Activated naive CD4-positive, alpha-beta T cell treated with anti-CD3 and anti-CD28 coated beads, Interleukin-2, amount 50 U/mL, for 72 hours (primary cell): ENCODE results near the gene PREX1. TPM values are rescaled to one million over a fixed set of nuclear protein-coding genes. Genes with fewer than 3 reads are reported as not detected.
"Not testable (repeated sequence)": the region's sequence is repeated elsewhere in the genome, so short reads cannot be mapped to it uniquely, and the experiment has no call there.

ENCODE experiments used
- ATAC-seq, 2 donors: fragments of 150-1000 bp; cut with Tn5 transposase; 2 replicates each; pipeline ENCODE4 v1.10.0; 2021; ENCODE audit warnings: mild to moderate bottlenecking in 2 of 2, moderate library complexity in 2 of 2
- DNase-seq, 2 donors: peaks; one replicate each; pipeline ENCODE4 v3.0.0; 2021 to 2022; ENCODE audit warnings: low spot score in 2 of 2
- H3K27ac Mint-ChIP-seq, 2 donors: one replicate each; pipeline ENCODE4 v1.8.0; 2022; ENCODE audit warnings: mild to moderate bottlenecking in 2 of 2, mixed read lengths in 2 of 2
- H3K36me3 Mint-ChIP-seq, 2 donors: one replicate each; pipeline ENCODE4 v1.8.0; 2022; ENCODE audit warnings: mixed read lengths in 2 of 2
- H3K9me3 Mint-ChIP-seq, 2 donors: one replicate each; pipeline ENCODE4 v1.8.0; 2022; ENCODE audit warnings: mixed read lengths in 2 of 2
- total RNA-seq, 2 donors: library from RNA; stranded (reverse); gene quantifications; one replicate each; pipeline ENCODE4 v1.2.3, GENCODE V29; 2022

Gene PREX1
- total RNA-seq, 2 donors from 2014 or later, result 30.6 to 51.8 TPM

DNA sequence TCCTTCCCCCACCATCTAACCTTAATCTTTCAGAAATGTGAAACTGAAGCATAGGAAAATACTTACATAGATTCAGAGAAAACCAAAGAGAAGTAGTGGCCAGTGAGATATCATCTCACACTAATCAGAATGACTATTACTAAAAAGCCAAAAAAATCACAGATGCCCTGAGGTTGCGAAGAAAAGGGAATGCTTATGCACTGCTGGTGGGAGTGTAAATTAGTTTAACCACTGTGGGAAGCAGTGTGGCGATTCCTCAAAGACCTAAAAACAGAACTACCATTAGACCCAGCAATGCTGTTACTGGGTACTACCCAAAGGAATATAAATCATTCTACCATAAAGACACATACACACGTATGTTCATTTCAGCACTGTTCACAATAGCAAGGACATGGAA is 9.2 kb upstream of the PREX1 start:
- Mint-ChIP-seq H3K36me3 (no peaks in the 10 kb centered on the region), H3K9me3 (no peaks in the 10 kb centered on the region), H3K27ac (no peak overlapping the region)
- DNase-seq (no peak), ATAC-seq (no peak)

DNA sequence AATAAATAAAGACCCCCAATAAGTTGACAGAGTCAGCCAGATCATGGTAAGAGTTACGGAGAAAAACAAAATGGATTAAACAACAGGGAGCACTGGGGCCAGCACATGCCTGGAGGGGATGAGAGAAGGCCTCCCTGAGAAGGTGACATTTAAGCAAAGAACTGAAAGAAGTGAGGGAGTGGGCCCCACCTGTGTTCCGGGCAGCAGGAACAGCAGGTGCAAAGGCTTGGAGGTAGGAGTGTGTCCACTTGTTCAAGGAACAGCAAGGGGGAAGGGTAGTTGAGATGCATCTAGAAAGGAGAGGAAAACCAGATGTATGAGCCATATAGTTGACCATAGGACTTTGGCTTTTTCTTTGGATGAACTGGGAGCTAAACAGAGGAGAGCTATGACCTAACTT is 7.6 kb upstream of the PREX1 start:
- Mint-ChIP-seq H3K9me3 (no peaks in the 10 kb centered on the region), H3K36me3 (peaks cover 0 to 3% of the 10 kb centered on the region in 2 donors), H3K27ac (no peak overlapping the region)
- ATAC-seq (no peak), DNase-seq (no peak)

DNA sequence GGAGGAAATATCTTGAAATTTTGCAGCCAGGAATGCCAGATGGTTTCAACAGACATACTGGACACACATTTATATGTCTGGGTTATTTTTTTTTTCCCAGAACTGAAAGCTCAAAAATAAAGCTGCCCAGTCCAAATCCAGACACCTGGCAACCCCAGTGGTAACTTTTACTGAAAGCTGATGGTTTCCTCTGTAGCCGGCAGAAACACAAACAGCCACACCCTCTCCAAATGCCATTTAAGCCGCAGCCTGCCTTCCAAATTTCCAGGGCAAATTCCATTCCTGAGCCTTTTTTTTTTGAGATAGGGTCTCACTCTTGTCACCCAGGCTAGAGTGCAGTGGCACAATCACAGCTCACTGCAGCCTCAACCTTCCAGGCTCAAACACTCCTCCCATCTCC is 6.5 kb upstream of the PREX1 start:
- DNase-seq (peak in 1 of 2 donors; percentile 2), ATAC-seq (no peak)
- H3K36me3 Mint-ChIP-seq, result peaks cover 0 to 5% of the 10 kb centered on the region in 2 donors
- H3K9me3 Mint-ChIP-seq, result no peaks in the 10 kb centered on the region
- H3K27ac Mint-ChIP-seq, result no peak overlapping the region

DNA sequence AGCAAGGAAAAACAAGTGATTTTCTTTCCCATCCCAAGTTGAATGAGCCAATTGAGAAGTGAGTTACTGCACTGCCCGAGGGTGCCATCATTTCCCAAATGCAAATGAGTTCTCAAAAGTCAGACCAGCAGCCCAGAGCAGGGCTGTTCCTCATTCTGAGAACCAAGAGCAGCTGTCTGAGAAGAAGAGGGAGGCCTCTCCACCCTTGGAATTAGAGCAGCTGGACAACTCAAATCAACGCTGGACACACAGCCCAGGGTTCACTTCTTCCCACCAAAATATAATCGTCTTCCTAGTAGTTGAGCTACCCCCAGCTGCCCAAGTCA is 4.6 kb upstream of the PREX1 start:
- ATAC-seq (no peak), DNase-seq (no peak)
- H3K36me3 Mint-ChIP-seq, result peaks cover 0 to 12% of the 10 kb centered on the region in 2 donors
- H3K27ac Mint-ChIP-seq, result no peak overlapping the region
- H3K9me3 Mint-ChIP-seq, result no peaks in the 10 kb centered on the region

DNA sequence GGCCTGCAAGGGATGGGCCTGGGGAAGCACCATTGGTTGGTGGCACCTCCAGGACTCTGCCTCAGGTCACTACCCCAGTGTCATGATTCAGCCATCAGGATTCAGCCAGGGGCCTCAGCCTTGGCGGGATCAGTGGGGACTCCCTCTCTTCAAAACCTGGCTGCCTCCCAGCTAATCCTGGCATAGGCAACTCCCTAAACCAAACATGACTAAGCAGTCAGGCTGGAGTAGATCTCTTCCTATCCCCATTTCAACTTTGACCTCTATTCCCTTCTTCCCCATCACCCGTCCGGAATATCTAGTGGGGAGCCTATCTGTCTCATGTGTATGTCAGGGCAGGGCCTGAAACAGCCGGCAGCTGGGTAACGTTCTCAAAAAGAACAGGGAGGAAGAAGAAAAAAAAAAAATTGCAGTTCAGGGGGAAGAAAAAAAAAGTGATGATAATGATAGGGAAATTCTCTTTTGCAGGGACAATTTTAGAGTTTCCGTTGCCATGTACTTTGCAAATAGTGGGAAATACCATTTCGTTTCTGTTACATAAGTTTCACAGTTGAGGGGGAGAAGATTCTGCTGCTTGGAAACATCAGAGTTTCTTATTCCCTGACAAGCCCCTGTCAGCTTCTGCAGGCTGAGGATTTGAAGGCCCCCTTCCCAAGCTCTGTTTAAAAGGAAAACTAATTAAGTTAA is 4.1 kb upstream of the PREX1 start:
- no peak for ATAC-seq
- Mint-ChIP-seq H3K36me3 (peaks cover 5 to 17% of the 10 kb centered on the region in 2 donors), H3K9me3 (no peaks in the 10 kb centered on the region), H3K27ac (no peak overlapping the region)
- no peak for DNase-seq

DNA sequence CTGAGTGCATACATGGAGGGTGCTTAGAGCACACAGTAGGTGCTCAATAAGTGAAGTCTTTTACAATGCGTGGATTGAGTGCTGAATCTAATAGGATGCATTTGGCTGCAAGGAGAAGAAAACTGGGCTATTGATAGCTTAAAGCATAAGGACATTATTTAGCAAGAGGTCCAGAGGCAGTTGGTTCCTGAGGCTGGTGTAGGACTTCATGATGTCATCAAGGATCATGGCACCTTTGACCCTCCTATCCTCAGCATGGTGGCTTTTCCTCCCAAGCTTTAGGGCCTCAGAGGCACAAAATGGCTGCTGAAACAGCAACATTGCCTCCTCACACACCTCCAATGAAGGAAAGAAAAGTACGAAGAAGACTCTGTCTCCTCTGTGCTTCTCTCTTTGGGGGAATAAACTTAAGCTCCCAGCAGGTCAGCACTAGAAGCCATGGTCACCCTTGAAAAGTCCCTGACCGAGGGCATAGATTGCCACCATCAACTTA is 3.1 kb upstream of the PREX1 start:
- no peaks in the 10 kb centered on the region for H3K9me3 Mint-ChIP-seq
- DNase-seq (no peak), ATAC-seq (no peak)
- no peak overlapping the region for H3K27ac Mint-ChIP-seq
- peaks cover 15 to 18% of the 10 kb centered on the region in 2 donors for H3K36me3 Mint-ChIP-seq

DNA sequence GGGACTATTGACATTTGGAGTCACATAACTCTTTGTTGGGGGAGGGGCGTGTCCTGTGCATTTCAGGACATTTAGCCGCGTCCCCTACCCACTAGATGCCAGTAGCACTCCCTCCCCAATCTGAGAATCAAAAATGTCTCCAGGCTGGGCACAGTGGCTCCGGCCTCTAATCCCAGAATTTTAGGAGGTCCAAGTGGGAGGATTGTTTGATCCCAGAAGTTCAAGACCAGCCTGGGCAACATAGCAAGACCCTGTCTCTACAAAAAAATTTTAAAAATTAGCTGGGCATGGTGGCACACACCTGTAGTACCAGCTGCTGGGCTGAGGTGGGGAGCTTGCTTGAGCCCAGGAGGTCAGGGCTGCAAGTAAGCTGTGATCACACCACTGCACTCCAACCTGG is 2.1 kb upstream of the PREX1 start:
- peaks cover 15 to 18% of the 10 kb centered on the region in 2 donors for H3K36me3 Mint-ChIP-seq
- no peak overlapping the region for H3K27ac Mint-ChIP-seq
- DNase-seq (no peak), ATAC-seq (no peak)
- no peaks in the 10 kb centered on the region for H3K9me3 Mint-ChIP-seq

DNA sequence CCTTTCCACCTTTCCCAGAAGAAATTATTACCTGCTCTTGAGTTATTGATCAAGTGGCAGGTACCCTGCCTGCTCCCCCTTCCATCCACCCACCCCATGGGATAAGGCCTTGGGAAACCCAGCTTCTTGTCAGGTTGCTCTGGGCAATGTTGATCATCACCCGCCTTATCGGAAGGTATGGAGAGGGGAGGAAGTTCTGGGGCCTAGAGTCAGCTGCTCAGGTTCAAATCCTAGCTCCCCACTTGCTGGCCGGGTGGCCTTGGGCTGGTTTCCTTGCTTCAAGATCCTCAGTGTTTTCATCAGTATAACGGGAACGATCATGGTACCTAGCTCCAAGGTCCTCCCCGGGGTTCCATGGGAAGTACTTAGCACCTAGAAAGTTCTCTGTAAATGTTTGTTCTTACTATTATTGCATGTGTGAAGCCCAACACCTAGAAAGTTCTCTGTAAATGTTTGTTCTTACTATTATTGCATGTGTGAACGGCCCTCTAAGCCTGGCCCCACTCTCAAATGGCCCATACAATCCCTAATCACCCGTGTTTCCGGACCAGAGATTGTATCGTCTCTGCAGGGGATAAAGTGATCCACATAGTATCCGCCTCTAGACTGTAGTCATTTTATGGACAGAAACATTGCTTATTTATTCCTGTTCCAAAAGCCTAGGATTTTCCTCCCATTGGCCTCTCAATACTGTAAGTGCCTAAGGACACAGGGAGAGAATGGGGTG is 1.1 kb upstream of the PREX1 start:
- Mint-ChIP-seq H3K36me3 (peaks cover 15 to 18% of the 10 kb centered on the region in 2 donors), H3K27ac (peak overlapping the region in 1 of 2 donors; percentile 82)

DNA sequence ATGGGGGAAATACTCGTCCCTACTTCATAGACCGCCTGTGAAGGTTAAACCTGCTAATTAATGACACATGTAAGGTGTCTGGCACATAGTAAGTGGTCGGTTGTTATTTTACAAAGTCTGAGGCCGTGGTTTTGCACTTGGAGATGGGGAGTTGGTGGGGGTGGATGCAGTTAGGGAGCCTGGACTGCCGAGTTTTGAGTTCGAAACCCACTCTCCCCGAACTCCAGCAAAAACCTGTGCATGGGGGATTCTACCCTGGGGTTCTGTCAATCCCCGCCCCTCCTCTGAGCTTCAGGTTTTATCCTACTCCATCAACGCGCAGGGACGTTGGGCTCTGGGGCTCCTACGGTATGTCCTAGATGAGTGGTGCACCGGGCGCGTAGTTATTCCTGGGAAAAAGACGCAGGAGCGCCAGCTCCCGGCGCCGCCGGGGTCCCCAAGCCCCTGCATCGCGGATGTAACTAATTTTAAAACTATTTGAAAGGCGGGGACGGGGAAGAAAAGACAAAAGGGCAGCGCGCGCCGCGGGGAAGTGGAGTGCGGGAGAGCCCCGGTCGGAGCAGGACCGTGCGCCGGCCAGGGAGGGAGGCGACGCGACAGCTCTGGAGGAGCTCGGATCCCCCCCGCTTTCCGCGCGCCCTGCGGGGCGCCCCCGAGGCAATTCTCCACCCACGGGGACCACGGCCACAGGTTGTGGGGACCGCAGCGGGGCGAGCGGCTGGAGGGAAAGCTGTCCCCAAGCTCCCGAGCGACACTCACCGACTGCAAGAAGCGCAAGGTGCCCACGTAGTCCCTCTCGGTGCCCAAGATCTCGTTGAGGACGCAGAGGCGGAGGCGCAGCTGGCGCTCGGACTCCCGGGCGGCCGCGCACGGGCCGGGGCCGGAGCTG is 672 bp downstream of the PREX1 start:
- DNase-seq, result peak in 1 of 2 donors; percentile 70
- Mint-ChIP-seq H3K9me3 (no peaks in the 10 kb centered on the region), H3K36me3 (peaks cover 15 to 18% of the 10 kb centered on the region in 2 donors), H3K27ac (peak overlapping the region; percentile 86 to 92)
- peak in 1 of 2 donors; percentile 21 for ATAC-seq

More for the DNA sequence above, 1.1 kb upstream of the PREX1 start:
- no peak for ATAC-seq
- DNase-seq, result no peak
- no peaks in the 10 kb centered on the region for H3K9me3 Mint-ChIP-seq

DNA sequence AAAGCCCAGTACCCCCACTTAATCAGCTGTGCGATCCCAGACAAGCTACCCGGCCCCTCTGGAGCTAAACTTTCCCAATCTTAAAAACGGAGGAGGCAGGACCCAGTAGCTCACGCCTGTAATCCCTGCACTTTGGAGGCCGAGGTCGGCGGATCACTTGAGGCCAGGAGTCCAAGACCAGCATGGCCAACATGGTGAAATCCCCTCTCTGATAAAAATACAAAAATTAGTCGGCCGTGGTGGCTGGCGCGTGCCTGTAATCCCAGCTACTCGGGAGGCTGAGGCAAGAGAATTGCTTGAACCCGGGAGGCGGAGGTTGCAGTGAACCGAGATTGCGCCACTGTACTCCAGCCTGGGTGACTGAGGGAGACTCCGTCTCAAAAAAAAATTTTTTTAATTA is 1.3 kb downstream of the PREX1 start:
- not testable (repeated sequence) for DNase-seq

DNA sequence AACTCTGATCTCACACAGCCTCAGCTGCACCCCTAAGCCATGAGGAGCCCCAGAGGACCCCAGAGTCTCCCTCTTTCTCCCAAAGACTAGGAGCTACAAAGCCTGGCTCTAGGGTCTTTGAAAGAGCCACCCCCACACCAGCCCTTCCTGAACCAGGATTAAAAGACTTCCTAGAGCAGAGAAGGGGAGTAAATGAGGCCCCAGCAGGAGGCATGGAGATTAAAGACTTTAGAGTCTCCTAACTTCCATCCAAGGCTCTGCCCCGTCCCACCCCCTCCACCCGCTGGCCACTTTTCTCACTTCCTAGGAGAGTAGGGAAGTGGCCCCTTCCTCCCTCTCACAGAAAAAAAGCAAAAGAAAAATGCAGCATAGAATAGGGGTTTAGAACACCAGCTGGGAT is 1.7 kb downstream of the PREX1 start:
- peak overlapping the region in 1 of 2 donors; percentile 92 for H3K27ac Mint-ChIP-seq
- H3K36me3 Mint-ChIP-seq, result peaks cover 15 to 18% of the 10 kb centered on the region in 2 donors
- H3K9me3 Mint-ChIP-seq, result no peaks in the 10 kb centered on the region
- DNase-seq (no peak), ATAC-seq (no peak)

More for the DNA sequence above, 1.3 kb downstream of the PREX1 start:
- ATAC-seq, H3K9me3 Mint-ChIP-seq: not testable (repeated sequence)
- H3K27ac Mint-ChIP-seq, result peak overlapping the region in 1 of 2 donors; percentile 92
- peaks cover 15 to 18% of the 10 kb centered on the region in 2 donors for H3K36me3 Mint-ChIP-seq

DNA sequence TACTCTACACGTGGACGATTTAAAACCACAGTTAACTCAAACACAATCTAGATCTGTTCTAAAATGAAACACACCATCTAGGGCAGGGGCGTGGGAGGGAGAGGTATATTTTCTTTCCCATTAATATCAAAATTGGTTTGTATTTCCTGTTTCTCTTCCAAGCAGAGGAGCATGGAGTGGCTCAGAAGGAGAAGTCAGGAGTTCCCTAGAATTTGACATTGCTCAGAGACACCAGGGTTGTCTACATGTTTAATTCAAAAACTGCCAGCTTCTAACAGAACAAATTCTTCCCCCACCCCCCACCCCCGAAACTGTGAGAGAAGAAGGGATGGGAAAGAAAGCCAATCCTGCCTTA is 2.3 kb downstream of the PREX1 start:
- peak overlapping the region in 1 of 2 donors; percentile 92 for H3K27ac Mint-ChIP-seq
- no peaks in the 10 kb centered on the region for H3K9me3 Mint-ChIP-seq
- DNase-seq (no peak), ATAC-seq (no peak)
- H3K36me3 Mint-ChIP-seq, result peaks cover 15 to 17% of the 10 kb centered on the region in 2 donors

DNA sequence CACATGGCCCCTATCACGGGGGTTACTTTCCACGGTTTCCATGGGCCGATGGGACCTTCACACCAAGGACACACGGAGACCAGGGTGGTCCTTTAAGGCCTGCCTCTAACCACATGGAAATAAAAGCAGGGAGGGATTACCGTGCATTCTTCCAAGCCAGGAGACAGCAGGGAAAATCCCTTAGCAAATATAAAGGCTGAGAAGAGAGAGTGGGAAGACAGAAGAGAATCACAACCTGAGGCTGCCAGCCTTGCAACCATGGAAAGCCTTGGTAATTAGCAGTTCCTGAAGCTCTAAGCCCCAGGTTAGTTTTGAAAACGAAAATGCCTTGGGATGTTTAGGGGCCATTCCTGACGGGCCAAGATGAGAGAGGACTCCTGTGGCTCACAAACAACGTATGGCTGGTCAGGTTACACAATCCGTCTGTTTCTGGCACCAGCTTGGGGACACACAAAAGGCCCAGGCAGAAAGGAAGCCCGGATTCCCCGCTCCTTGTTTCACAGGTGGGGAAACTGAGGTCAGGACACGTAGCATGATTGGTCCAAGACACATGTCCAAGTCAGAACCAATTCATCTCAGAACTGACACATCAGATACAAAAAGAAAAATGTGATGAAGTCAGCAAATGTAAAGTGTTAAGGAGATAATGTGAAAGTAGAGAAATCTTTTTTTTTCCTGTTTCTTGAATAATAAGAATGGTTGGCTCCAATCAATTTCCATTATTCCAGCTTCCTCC is 2.8 kb downstream of the PREX1 start:
- H3K9me3 Mint-ChIP-seq, result no peaks in the 10 kb centered on the region
- no peak for ATAC-seq
- no peak for DNase-seq
- peaks cover 13 to 15% of the 10 kb centered on the region in 2 donors for H3K36me3 Mint-ChIP-seq
- peak overlapping the region; percentile 92 to 96 for H3K27ac Mint-ChIP-seq

DNA sequence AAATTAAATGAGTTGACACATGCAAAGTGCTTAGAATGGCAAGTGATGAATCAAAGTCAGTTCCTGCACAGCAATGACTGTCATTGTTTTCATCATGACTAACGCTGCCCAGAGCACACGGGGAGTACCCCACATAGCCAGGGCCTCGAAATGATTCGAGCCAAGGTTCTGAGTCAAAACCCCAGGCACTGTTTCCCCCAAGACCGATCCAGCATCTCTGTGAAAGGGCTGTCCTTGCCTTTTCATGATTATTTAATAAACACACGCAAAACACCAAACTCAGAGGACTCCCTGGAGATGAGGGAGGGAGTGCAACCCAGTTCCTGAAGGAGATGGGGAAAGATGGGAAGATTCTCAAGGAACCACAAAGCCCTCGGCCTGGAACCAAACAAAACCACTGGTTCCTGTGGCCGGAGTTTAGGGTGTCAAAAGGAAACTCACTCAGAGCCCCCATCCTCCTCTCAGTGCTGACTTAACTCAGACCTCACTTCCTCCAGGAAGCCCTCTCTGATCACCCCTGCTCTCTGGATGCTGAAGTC is 3.8 kb downstream of the PREX1 start:
- H3K9me3 Mint-ChIP-seq, result no peaks in the 10 kb centered on the region
- DNase-seq, result peak; percentile 70 to 72
- peaks cover 12 to 21% of the 10 kb centered on the region in 2 donors for H3K36me3 Mint-ChIP-seq
- peak overlapping the region; percentile 92 to 96 for H3K27ac Mint-ChIP-seq
- ATAC-seq, result peak; percentile 88 to 91

DNA sequence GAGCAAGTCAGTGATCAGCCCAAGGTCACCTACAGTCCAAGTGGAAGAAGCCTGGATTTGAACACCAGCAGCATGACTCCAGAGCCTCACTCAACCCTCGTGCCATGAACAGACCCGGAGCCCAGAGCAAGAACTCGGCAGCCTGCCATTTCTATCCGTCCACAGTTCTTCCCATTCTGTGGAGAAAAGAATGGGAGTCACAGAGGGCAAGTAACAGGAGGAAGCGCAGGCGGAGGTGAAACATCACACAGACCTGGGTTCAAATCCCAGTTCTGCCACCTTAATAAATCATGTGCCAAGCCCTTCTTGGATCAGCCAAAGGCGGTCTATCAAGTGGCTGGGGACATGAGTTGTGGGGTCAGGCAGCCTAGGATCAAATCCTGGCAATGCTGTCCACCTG is 4.3 kb downstream of the PREX1 start:
- ATAC-seq (no peak), DNase-seq (no peak)
- Mint-ChIP-seq H3K27ac (peak overlapping the region; percentile 92 to 98), H3K36me3 (peaks cover 6 to 24% of the 10 kb centered on the region in 2 donors), H3K9me3 (no peaks in the 10 kb centered on the region)

DNA sequence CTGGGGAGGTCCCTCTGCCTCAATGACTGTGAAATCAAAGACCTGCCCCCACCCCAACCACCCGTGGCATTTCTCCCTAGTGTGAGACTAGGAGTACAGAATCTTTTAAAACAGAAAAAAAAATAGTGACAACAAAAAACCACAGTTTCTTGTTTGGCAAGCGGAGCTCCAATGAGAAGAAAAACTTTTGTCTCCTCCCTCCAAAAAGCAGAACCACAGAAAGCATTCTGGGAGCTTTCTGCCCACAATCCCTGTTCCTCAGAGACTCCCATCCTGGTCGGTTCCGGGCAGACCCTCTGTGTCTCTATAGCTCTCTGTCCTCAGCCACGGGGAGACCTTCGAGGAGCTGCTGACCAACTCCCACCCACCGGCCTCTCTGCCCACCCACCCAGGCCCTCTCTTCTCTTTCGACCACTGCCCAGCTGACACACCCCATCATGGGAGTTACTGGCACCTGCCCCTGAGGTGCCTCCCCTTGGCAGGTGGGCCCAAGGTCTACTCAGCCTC is 4.9 kb downstream of the PREX1 start:
- Mint-ChIP-seq H3K9me3 (no peaks in the 10 kb centered on the region), H3K36me3 (peaks cover 6 to 24% of the 10 kb centered on the region in 2 donors), H3K27ac (peak overlapping the region; percentile 92 to 98)
- DNase-seq (no peak), ATAC-seq (no peak)
